HCT116 (cell line): Measurements from ENCODE around the gene FMNL1. TPM values are rescaled to one million over a fixed set of nuclear protein-coding genes. Genes with fewer than 3 reads are reported as not detected.
A peak's percentile ranks its signal among the peaks of the same experiment; 100 is the strongest.

Experiments
- ATAC-seq: fragments of 200-7000 bp; cut with Tn5 transposase; 2 replicates; pipeline ENCODE4 v1.9.1; 2020; ENCODE audit warnings: mild to moderate bottlenecking, moderate library complexity
- BruUV-seq: library from RNA; stranded (reverse); fragments of 400-500 nt; replicated peaks from 2 replicates; lab custom pipeline; 2021; lab: Mats Ljungman, UMichigan
- CTCF ChIA-PET: fragments of 300-600 bp; sonication (Branson Sonifier 250); formaldehyde crosslinking; loops from one replicate; lab custom pipeline; 2021; ENCODE audit warnings: antibody characterized with exemption; lab: Charles Lee
- POLR2A ChIA-PET: fragments of 300-600, 350-600 bp; sonication (Branson Sonifier 250); formaldehyde crosslinking; loops from one replicate; lab custom pipeline; 2021; ENCODE audit warnings: antibody characterized with exemption; lab: Charles Lee
- RAD21 ChIA-PET, 2 experiments: fragments of 300-600 bp; sonication (Branson Sonifier 250); formaldehyde crosslinking; loops; one replicate each; lab custom pipeline; 2023; ENCODE audit warnings: low total read pairs in 2 of 2; ENCODE audit not compliant: uncharacterized antibody in 2 of 2, unreplicated experiment in 2 of 2, low non-redundant PET in 1 of 2; lab: Charles Lee
- DNase-seq: peaks from one replicate; pipeline ENCODE4 v3.0.0-alpha.2; 2010; ENCODE audit warnings: low read depth, low spot score
- H2AFZ ChIP-seq: fragments of 200-600 bp; shearing (Covaris generic), sonication (generic); 2 replicates; pipeline ENCODE4 v1.6.1; 2017; ENCODE audit warnings: low read depth, mixed run types, mixed read lengths, antibody characterized with exemption, low read length; ENCODE audit not compliant: poor library complexity, severe bottlenecking
- H3K27ac ChIP-seq: 2 replicates; pipeline ENCODE4 v1.5.1; 2012; ENCODE audit warnings: low read depth, low read length
- H3K27me3 ChIP-seq: fragments of 200-600 bp; sonication (generic); 2 replicates; pipeline ENCODE4 v1.6.1; 2016; ENCODE audit warnings: mixed run types, low read length, mixed read lengths; ENCODE audit not compliant: insufficient read depth
- H3K36me3 ChIP-seq, 2 experiments: fragments of 200-500 bp in 1 of 2; fragments of 200-600 bp in 1 of 2; sonication (Bioruptor generic) in 1 of 2; sonication (generic) in 1 of 2; 2 replicates each; pipeline versions ENCODE4 v1.5.1 to v1.6.1; 2014 to 2016; ENCODE audit warnings: low read length in 2 of 2, inconsistent platforms in 1 of 2, mixed read lengths in 1 of 2, mixed run types in 1 of 2; ENCODE audit not compliant: insufficient read depth in 2 of 2, control insufficient read depth in 1 of 2
- H3K4me1 ChIP-seq, 2 experiments: fragments of 200-600 bp in 1 of 2; sonication (generic) in 1 of 2; 2 replicates each; pipeline versions ENCODE4 v1.5.1 to v1.6.1; 2012 to 2017; ENCODE audit warnings: low read length in 2 of 2, inconsistent platforms in 1 of 2, mild to moderate bottlenecking in 1 of 2, mixed read lengths in 1 of 2, mixed run types in 1 of 2, moderate library complexity in 1 of 2; ENCODE audit not compliant: insufficient read depth in 2 of 2, control insufficient read depth in 1 of 2
- H3K4me2 ChIP-seq: fragments of 200-600 bp; sonication (generic); 2 replicates; pipeline ENCODE4 v1.6.1; 2017; ENCODE audit warnings: mixed run types, low read length, mixed read lengths
- H3K4me3 ChIP-seq, 2 experiments: fragments of 200-600 bp in 1 of 2; sonication (generic) in 1 of 2; replicated peaks in 1 of 2; 2 replicates each; pipeline ENCODE4 v1.5.1; 2011 to 2016; ENCODE audit warnings: low read length in 2 of 2, control low read depth in 1 of 2, low read depth in 1 of 2, mild to moderate bottlenecking in 1 of 2, mixed read lengths in 1 of 2, mixed run types in 1 of 2
- H3K79me2 ChIP-seq: fragments of 200-600 bp; sonication (generic); 2 replicates; pipeline ENCODE4 v1.6.1; 2017; ENCODE audit warnings: mild to moderate bottlenecking, mixed run types, low read length, moderate library complexity, mixed read lengths; ENCODE audit not compliant: insufficient read depth
- H3K9ac ChIP-seq: fragments of 200-600 bp; sonication (generic); 2 replicates; pipeline ENCODE4 v1.6.1; 2016; ENCODE audit warnings: low read length, mixed read lengths
- H3K9me2 ChIP-seq: fragments of 200-600 bp; sonication (generic), shearing (Covaris generic); 2 replicates; pipeline ENCODE4 v1.6.1; 2017; ENCODE audit warnings: mixed run types, mild to moderate bottlenecking, moderate library complexity; ENCODE audit not compliant: insufficient read depth
- H3K9me3 ChIP-seq, 2 experiments: fragments of 200-500 bp in 1 of 2; fragments of 200-600 bp in 1 of 2; sonication (Bioruptor generic) in 1 of 2; sonication (generic) in 1 of 2; 2 replicates each; pipeline ENCODE4 v1.6.1; 2014 to 2017; ENCODE audit warnings: low read length in 2 of 2, mixed read lengths in 2 of 2, inconsistent platforms in 1 of 2, low read depth in 1 of 2, mild to moderate bottlenecking in 1 of 2, mixed run types in 1 of 2, moderate library complexity in 1 of 2; ENCODE audit not compliant: control insufficient read depth in 1 of 2, insufficient read depth in 1 of 2
- H4K20me1 ChIP-seq: fragments of 200-600 bp; sonication (generic), shearing (Covaris generic); 2 replicates; pipeline ENCODE4 v1.6.1; 2017; ENCODE audit warnings: mixed run types, mild to moderate bottlenecking, moderate library complexity; ENCODE audit not compliant: insufficient read depth
- ATF3 ChIP-seq: IDR thresholded peaks from 2 replicates; pipeline ENCODE4 v1.6.1; 2012
- CBX3 ChIP-seq: IDR thresholded peaks from 2 replicates; pipeline ENCODE4 v1.6.1; 2012; ENCODE audit warnings: low read depth
- CEBPB ChIP-seq: IDR thresholded peaks from 2 replicates; pipeline ENCODE4 v1.6.1; 2012; ENCODE audit warnings: low read depth
- EGR1 ChIP-seq: IDR thresholded peaks from 2 replicates; pipeline ENCODE4 v1.6.1; 2012; ENCODE audit warnings: low read depth
- EZH2 ChIP-seq: fragments of 200-600 bp; sonication (generic); IDR thresholded peaks from 2 replicates; pipeline ENCODE4 v1.6.1; 2017; ENCODE audit warnings: antibody characterized with exemption, mixed run types
- EZH2phosphoT487 ChIP-seq: fragments of 200-600 bp; IDR thresholded peaks from 2 replicates; pipeline ENCODE4 v1.6.1; 2018; ENCODE audit warnings: antibody characterized with exemption, borderline replicate concordance
- FOSL1 ChIP-seq: IDR thresholded peaks from 2 replicates; pipeline ENCODE4 v1.6.1; 2012; ENCODE audit warnings: low read depth
- JUND ChIP-seq: IDR thresholded peaks from 2 replicates; pipeline ENCODE4 v1.6.1; 2012
- MAX ChIP-seq: IDR thresholded peaks from 2 replicates; pipeline ENCODE4 v1.6.1; 2012
- POLR2A ChIP-seq: IDR thresholded peaks from 2 replicates; pipeline ENCODE4 v1.7.0; 2011; ENCODE audit warnings: borderline replicate concordance; ENCODE audit not compliant: insufficient read depth, insufficient read length; ENCODE audit errors: extremely low read depth
- RAD21 ChIP-seq: IDR thresholded peaks from 2 replicates; pipeline ENCODE4 v1.6.1; 2012; ENCODE audit warnings: low read depth, mild to moderate bottlenecking
- REST ChIP-seq: IDR thresholded peaks from 2 replicates; pipeline ENCODE4 v1.6.1; 2012; ENCODE audit warnings: low read depth
- ZFX ChIP-seq: fragments of 450-650 bp; IDR thresholded peaks from 2 replicates; pipeline ENCODE4 v1.6.1; 2017
- ZNF274 ChIP-seq: fragments of 200-500 bp; sonication (Bioruptor generic); IDR thresholded peaks from 2 replicates; pipeline ENCODE4 v1.6.1; 2014; ENCODE audit warnings: mild to moderate bottlenecking, low read depth, low read length, inconsistent platforms
- intact Hi-C: fragments of 100-400 bp; cut with micrococcal nuclease; formaldehyde crosslinking; loops from 2 replicates; pipeline ENCODE4 v1.10.0; 2022
- total RNA-seq: library from RNA; stranded (reverse); gene quantifications from one replicate; pipeline ENCODE4 v1.2.1, GENCODE V29; 2021; ENCODE audit not compliant: unreplicated experiment

Gene FMNL1
- total RNA-seq, 1 experiment from 2014 or later: 8.2 TPM

- Histone ChIP-seq H3K27me3 (no peaks in the 10 kb centered on the region), H3K36me3 (peaks cover 18 to 20% of the 10 kb centered on the region in 2 experiments; a peak in 3 of 4 replicates), H3K4me1 (0 out of 4 replicates have a peak, but pooled peaks cover 0 to 4% of the 10 kb centered on the region in 2 experiments), H3K9ac (no peak overlapping the region), H4K20me1 (no peaks in the 10 kb centered on the region), H3K9me3 (no peaks in the 10 kb centered on the region), H3K27ac (no peak overlapping the region), H3K79me2 (no peaks in the 10 kb centered on the region), H3K4me2 (no peak overlapping the region), H2AFZ (no peak overlapping the region), H3K4me3 (no peak overlapping the region), H3K9me2 (no peaks in the 10 kb centered on the region)
- ChIA-PET RAD21 (no interaction called here), CTCF (no interaction called here), POLR2A (no interaction called here)
- intact Hi-C loops: no loop called here
- TF ChIP-seq EZH2: no peak
- no peak for TF ChIP-seq ZFX
- TF ChIP-seq ATF3: no peak
- no peak for TF ChIP-seq POLR2A
- no peak for TF ChIP-seq REST
- no peak for TF ChIP-seq RAD21
- no peak for TF ChIP-seq EZH2phosphoT487
- no peak for TF ChIP-seq CBX3
- TF ChIP-seq CEBPB: no peak
- no peak for TF ChIP-seq JUND
- TF ChIP-seq EGR1: no peak
- no peak for TF ChIP-seq MAX
- TF ChIP-seq ZNF274: no peak
- TF ChIP-seq FOSL1: no peak
- no TSS peak for BruUV-seq
- ATAC-seq: peak; percentile 35; the same call in 1 of the 2 replicates
- no peak for DNase-seq
Observed at GRCh38 chr17:45262516-45263476, 41.1 kb downstream of the FMNL1 start.
